Stimulated activated naive CD8-positive, alpha-beta T cell treated with anti-CD3 and anti-CD28 coated beads, Interleukin-15, amount 100 ng/mL, for 72 hours (primary cell): Measurements from ENCODE around the gene RELA.

Experiments
- ATAC-seq: fragments of 150-1000 bp; cut with Tn5 transposase; 2 replicates; pipeline ENCODE4 v1.10.0; 2021; ENCODE audit warnings: mild to moderate bottlenecking, moderate library complexity
- DNase-seq, 2 donors: peaks; one replicate each; pipeline ENCODE4 v3.0.0; 2021 to 2022
- H3K27ac Mint-ChIP-seq, 2 donors: one replicate each; pipeline ENCODE4 v1.8.0; 2022; ENCODE audit warnings: mild to moderate bottlenecking in 2 of 2, mixed read lengths in 2 of 2, moderate library complexity in 2 of 2
- H3K27me3 Mint-ChIP-seq: one replicate; pipeline ENCODE4 v1.8.0; 2022; ENCODE audit warnings: mixed read lengths
- H3K4me1 Mint-ChIP-seq: one replicate; pipeline ENCODE4 v1.8.0; 2022; ENCODE audit warnings: mild to moderate bottlenecking, mixed read lengths
- H3K4me3 Mint-ChIP-seq, 2 donors: one replicate each; pipeline ENCODE4 v1.8.0; 2022; ENCODE audit warnings: mild to moderate bottlenecking in 2 of 2, mixed read lengths in 2 of 2, moderate library complexity in 1 of 2
- H3K9me3 Mint-ChIP-seq, 2 donors: one replicate each; pipeline ENCODE4 v1.8.0; 2022; ENCODE audit warnings: mixed read lengths in 2 of 2

Gene RELA

DNA sequence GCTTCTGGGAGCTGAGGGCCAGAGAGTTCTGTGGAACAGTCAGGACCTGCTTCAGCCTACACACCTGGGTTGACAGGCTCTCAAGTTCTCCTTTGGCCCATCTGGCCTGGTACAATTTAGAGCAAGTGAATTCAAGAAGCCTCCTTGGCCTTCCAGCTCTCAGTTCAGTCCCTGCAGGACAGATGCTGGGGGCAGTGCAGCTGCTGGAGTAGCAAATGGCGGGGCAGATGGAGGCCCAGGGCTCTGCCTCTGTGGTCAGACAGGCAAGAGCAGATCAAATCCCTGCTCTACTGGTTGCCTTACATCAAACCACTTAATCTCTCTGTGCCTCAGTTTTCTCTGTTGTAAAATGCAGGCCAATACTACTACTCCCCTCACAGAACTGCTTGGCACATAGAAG is 58.5 kb downstream of the RELA start:
- no peaks in the 10 kb centered on the region for H3K9me3 Mint-ChIP-seq
- no peaks in the 10 kb centered on the region for H3K27me3 Mint-ChIP-seq
- no peak overlapping the region for H3K4me3 Mint-ChIP-seq
- ATAC-seq (no peak), DNase-seq (no peak)
- H3K4me1 Mint-ChIP-seq: peaks cover 11% of the 10 kb centered on the region
- H3K27ac Mint-ChIP-seq: peak overlapping the region; percentile 19 to 86
